Stimulated activated CD8-positive, alpha-beta memory T cell treated with anti-CD3 and anti-CD28 coated beads, Interleukin-2, amount 100 ng/mL, for 48 hours (primary cell): ENCODE results near the gene SRGAP3.
"Not testable (repeated sequence)": the region's sequence is repeated elsewhere in the genome, so short reads cannot be mapped to it uniquely, and the experiment has no call there.

Experiments
- DNase-seq, 2 donors: peaks; one replicate each; pipeline ENCODE4 v3.0.0-alpha.2; 2020; ENCODE audit warnings: low read depth in 2 of 2

The SRGAP3 gene

GRCh38 chr3:9249273-9250192 lies at the start of gene SRGAP3:
TSS of gene SRGAP3 (minus strand) at chr3:9249646. CDS start at chr3:9248951, 695 bp downstream.
- DNase-seq: peak; percentile 35 to 59

DNA sequence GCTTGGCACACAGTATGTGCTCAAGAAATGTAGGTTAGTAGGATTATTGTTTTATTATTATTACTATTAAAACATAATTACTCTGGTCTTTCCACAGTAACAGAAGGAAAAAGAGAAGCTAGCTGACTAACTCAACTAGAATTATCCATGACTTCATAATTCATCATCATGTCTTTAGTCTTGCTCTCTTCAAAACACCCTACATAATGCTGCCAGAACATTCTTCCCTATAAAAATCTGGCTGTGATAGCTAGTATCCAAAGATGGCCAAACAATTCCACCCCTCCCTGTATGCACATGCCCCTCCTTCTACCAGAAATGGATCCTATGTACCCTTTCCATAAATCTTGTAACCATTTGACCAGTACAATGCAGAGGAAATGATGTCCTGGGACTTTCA lies 48.8 kb upstream of the SRGAP3 start:
- no peak for DNase-seq

DNA sequence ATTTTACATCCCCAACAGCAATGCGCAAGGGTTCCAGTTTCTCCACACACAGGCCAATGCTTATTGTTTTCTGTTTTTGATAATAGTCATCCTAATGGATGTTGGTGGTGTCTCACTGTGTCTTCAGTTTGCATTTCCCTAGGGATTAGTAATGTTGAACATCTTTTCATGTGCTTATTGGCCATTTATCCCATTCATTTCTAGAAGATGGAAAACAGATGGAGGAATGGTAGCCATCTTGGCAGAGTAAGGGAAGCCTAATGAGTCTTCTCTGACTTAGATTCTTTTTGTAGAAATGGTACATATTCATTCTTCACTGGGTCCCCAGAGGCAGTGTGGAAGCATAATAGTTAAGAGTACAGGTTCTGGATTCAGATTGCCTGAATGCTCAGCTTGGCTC lies 46.8 kb upstream of the SRGAP3 start:
- no peak for DNase-seq

- no peak for DNase-seq
Measured at GRCh38 chr3:9295007-9295406, 45.6 kb upstream of the SRGAP3 start.

- not testable (repeated sequence) for DNase-seq
Measured at GRCh38 chr3:9293953-9294352, 44.5 kb upstream of the SRGAP3 start.

GRCh38 chr3:9293076-9293475 lies 43.6 kb upstream of the SRGAP3 start:
- no peak for DNase-seq

GRCh38 chr3:9292516-9292915 lies 43.1 kb upstream of the SRGAP3 start:
- DNase-seq: no peak

GRCh38 chr3:9291821-9292410 lies 42.5 kb upstream of the SRGAP3 start:
- DNase-seq: no peak

- DNase-seq: no peak
Measured at GRCh38 chr3:9290566-9290965, 41.1 kb upstream of the SRGAP3 start.

DNA sequence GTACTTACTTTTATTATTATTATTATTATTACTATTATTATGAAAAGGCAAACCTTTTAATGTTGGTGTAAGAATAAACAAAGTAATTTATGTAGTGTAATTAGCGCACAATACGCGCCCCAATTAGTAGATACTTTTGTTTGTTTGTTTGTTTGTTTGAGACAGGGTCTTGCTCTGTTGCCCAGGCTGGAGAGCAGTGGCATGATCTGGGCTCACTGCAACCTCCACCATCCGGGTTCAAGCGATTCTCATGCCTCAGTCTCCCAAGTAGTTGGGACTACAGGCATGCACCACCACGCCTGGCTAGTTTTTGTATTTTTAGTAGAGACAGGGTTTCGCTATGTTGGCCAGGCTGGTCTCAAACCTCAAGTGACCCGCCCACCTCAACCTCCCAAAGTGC lies 32.1 kb upstream of the SRGAP3 start:
- DNase-seq: not testable (repeated sequence)

- DNase-seq: no peak
Measured at GRCh38 chr3:9280451-9281219, 31.2 kb upstream of the SRGAP3 start.

DNA sequence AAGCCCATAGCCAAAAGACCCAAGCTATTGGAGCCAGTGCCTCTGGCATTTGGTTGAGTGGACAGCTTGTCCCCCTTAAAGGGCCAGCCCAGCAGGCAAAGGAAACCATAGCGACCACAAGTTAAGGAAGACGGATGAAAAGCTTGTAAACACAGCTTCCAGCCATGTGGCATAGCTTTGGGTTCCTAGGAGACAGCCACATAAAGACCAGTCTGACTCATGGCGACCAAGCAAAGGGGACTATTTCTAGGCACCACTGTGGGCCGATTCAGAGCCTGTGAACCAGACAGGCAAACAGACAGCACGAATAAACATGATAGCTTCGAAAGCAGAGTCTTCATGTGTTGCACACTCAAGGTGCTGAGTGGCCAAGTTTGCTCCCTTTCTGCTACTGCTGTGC lies 30.5 kb upstream of the SRGAP3 start:
- no peak for DNase-seq

DNA sequence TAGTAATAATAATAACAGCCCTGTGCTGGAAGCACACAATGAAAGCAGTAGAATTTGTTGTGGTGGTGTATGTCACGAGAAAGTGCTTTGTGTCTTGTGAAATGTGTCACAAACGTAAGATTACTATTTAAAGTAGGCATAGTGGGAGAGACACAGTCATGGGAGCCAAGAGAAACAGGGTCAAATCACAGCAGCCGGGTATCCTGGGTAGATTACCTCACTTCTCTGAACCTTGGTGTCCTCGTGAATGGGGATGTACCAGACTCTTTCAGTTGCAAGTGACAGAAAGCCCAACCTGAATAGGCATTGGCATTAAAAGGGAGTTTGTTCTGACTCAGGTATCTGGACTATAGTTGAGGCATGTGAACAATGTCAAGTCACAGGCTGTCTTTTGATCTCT lies 29.1 kb upstream of the SRGAP3 start:
- no peak for DNase-seq

DNA sequence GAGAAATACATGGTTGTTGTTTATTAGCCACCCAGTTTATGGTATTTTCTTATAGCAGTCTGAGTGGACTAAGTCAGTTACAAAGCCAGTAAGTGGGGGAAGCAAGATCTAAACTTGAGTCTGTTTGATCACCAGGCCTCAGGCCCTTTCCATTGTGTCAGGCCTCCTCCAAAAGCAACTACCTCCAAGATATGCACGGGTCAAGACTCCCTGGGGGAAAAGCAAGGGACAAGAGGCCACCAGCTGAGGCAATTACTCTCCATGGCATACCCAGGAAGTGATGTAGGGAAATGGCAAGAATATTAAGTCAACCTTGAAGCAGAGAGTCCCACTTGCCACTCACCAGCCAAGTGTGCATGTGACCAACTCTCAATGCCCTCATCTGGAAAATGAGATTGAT lies 28.6 kb upstream of the SRGAP3 start:
- no peak for DNase-seq

DNA sequence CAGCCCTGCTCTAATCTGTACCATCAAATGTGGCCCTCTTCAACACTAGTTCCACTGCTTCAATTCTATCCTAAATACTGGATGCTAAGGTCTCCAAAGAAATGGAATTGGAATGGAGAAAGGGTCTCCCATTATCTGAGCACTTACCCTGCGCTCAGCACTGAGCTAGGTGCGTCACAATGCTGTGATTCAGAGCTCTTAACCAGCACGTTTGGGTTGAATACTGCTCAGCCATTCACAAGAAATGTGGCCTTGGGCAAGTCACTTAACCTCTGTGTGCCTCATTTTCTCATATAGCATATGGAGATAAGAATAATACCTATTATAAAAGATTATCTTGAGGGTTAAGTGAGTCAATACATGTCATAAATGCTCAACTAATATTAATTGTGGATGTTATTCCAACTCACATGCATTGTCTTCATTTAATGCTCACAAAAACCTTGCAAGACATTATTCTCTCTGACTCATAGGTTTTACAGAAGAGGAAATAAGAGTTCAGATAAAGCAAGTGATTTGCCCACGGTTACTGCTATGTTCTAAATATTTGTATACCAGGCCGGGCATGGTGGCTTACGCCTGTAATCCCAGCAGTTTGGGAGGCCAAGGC lies 27.4 kb upstream of the SRGAP3 start:
- no peak for DNase-seq

- DNase-seq: no peak
Measured at GRCh38 chr3:9271903-9272302, 22.5 kb upstream of the SRGAP3 start.

DNA sequence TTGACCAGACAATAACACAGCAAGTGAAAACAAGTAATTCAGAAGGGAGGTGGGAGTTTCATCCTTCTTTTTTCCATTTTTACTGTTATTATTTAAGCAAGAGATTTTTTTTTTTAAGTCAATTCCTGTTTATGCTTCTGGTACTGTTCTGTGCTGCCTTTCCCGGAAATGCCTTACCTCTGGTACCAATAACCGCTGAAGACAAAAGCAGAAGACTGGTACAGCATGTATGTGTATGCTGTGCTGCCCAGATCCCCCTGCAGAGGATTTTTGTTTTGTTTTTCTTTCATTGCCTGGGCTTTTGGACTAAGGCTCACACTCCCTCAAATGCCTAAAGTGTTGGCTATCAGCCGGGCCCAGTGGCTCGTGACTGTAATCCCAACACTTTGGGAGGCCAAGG lies 21.3 kb upstream of the SRGAP3 start:
- DNase-seq: no peak

DNA sequence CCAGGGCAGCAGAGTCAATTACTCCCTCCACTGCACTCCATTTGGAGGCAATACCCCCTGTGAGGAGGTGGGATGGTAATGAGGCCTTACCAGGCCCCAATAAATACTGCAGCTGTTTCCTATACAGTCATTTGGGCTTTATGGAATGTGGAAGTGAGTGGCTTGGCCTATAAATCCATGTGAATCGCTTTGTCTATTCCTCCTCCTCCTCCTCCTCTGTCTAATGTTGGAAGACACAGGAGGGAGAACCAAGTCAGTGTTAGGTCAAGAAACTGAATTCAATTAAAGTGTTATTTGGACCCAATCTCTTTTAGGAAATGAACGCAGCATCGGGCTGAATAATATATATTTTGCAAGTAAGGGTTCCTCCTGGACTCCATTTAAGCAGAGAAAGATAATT lies 17.3 kb upstream of the SRGAP3 start:
- no peak for DNase-seq

- no peak for DNase-seq
Measured at GRCh38 chr3:9260305-9260704, 10.9 kb upstream of the SRGAP3 start.

- DNase-seq: no peak
Measured at GRCh38 chr3:9257092-9257491, 7.6 kb upstream of the SRGAP3 start.

DNA sequence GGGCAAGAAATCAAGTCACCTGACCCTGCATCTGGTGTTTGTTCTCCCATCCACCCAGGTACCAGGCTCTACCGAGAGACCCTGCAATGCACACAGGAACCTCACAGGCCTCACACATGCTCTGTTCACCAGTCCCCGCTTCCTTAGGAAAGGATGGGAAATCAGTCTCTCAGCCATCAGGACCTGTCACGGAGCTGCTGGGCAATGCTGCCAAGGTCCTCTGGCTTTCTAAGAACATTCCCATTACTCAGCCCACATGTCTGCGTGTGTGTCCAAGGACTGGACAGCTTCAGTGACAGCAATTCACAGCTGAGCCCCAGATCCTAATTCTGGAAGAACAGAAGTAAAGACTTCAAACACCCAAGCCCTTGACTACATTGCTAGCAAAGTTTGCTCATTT lies 6.5 kb upstream of the SRGAP3 start:
- DNase-seq: no peak

GRCh38 chr3:9254764-9255163 lies 5.3 kb upstream of the SRGAP3 start:
- no peak for DNase-seq
